ENCODE measurements around the gene RCOR3. TPM values are rescaled to one million over a fixed set of nuclear protein-coding genes. Genes with fewer than 3 reads are reported as not detected.
"Not testable (repeated sequence)": the region's sequence is repeated elsewhere in the genome, so short reads cannot be mapped to it uniquely, and the experiment has no call there.

RCOR3 gene
- total RNA-seq, 1 donor from 2014 or later: 44.8 TPM

DNA sequence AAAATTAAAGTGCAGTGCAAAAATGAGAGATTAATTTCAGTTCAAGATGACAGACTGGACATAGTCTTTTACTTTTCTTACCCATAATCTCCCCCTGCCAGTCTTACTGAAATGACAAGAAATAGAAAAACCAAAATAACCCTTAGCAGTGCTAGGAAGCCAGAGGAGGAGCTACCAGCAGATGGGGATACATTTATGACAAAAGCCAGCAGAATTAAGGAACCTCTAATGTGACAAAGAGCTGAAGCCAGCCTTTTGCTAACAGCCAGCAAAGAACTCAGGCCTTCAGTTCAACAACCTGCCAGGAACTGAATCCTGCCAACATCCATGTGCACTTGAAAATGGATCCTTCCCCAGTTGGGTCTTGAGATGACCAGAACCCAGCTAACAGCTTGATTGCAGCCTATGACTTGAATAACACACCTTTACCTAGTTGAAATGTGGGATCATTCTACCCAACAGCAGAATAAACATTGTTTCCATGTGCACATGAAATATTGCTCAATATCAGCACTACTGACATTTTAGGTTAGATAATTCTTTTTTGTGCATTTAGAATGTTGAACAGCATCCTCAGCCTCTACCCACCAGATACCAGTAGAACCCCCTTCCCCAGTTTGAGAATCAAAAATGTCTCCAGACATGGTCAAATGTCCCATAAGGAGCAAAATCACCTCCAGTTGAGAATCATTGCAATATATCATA, 59.6 kb downstream of the RCOR3 start:
- no peak overlapping the region for H3K4me2 ChIP-seq
- no peak overlapping the region for H3K27ac ChIP-seq
- Mint-ChIP-seq H3K36me3 (peaks cover 2% of the 10 kb centered on the region), H3K4me3 (no peak overlapping the region), H3K9me3 (no peaks in the 10 kb centered on the region), H3K27me3 (ENCODE audit: insufficient read depth, low read depth) (no peaks in the 10 kb centered on the region), H3K27ac (no peak overlapping the region), H3K4me1 (peaks cover 5% of the 10 kb centered on the region)
- no peaks in the 10 kb centered on the region for H4K20me1 ChIP-seq (ENCODE audit: low read depth)
- H3K9ac ChIP-seq: no peak overlapping the region
- no peaks in the 10 kb centered on the region for H3K79me2 ChIP-seq (ENCODE audit: low read depth)
- H3K9me3 ChIP-seq (ENCODE audit: low read depth): no peaks in the 10 kb centered on the region
- no peak for TF ChIP-seq EZH2phosphoT487 (IDR thresholded peaks at IDR 0.05)
- TF ChIP-seq EZH2 (IDR thresholded peaks at IDR 0.05): no peak
- TF ChIP-seq, protein P1, sequence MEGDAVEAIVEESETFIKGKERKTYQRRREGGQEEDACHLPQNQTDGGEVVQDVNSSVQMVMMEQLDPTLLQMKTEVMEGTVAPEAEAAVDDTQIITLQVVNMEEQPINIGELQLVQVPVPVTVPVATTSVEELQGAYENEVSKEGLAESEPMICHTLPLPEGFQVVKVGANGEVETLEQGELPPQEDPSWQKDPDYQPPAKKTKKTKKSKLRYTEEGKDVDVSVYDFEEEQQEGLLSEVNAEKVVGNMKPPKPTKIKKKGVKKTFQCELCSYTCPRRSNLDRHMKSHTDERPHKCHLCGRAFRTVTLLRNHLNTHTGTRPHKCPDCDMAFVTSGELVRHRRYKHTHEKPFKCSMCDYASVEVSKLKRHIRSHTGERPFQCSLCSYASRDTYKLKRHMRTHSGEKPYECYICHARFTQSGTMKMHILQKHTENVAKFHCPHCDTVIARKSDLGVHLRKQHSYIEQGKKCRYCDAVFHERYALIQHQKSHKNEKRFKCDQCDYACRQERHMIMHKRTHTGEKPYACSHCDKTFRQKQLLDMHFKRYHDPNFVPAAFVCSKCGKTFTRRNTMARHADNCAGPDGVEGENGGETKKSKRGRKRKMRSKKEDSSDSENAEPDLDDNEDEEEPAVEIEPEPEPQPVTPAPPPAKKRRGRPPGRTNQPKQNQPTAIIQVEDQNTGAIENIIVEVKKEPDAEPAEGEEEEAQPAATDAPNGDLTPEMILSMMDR (IDR thresholded peaks at IDR 0.05): no peak
- no peaks in the 10 kb centered on the region for H3K4me1 ChIP-seq
- H3F3A ChIP-seq (ENCODE audit: low read depth): peaks cover 8% of the 10 kb centered on the region
- no peaks in the 10 kb centered on the region for H3K27me3 ChIP-seq
- DNase-seq (ENCODE audit: low spot score): no peak
- no peak overlapping the region for H3K4me3 ChIP-seq
- no peak overlapping the region for H2AFZ ChIP-seq (replicated peaks)
- H3K36me3 ChIP-seq: peaks cover 16% of the 10 kb centered on the region

- TF ChIP-seq, protein P1 (IDR thresholded peaks at IDR 0.05): no peak
- no peak overlapping the region for H2AFZ ChIP-seq (replicated peaks)
- H3K79me2 ChIP-seq (ENCODE audit: low read depth): no peaks in the 10 kb centered on the region
- H3K4me3 ChIP-seq: no peak overlapping the region
- no peak overlapping the region for H3K9ac ChIP-seq
- no peaks in the 10 kb centered on the region for H3K4me1 ChIP-seq
- Mint-ChIP-seq H3K4me1 (peaks cover 5% of the 10 kb centered on the region), H3K4me3 (no peak overlapping the region), H3K27me3 (ENCODE audit: insufficient read depth, low read depth) (no peaks in the 10 kb centered on the region), H3K36me3 (peaks cover 2% of the 10 kb centered on the region), H3K9me3 (no peaks in the 10 kb centered on the region), H3K27ac (no peak overlapping the region)
- no peaks in the 10 kb centered on the region for H3K9me3 ChIP-seq (ENCODE audit: low read depth)
- no peak for DNase-seq (ENCODE audit: low spot score)
- H3F3A ChIP-seq (ENCODE audit: low read depth): peaks cover 8% of the 10 kb centered on the region
- peaks cover 6% of the 10 kb centered on the region for H3K36me3 ChIP-seq
- H3K27ac ChIP-seq: no peak overlapping the region
- H3K27me3 ChIP-seq: no peaks in the 10 kb centered on the region
- no peak overlapping the region for H3K4me2 ChIP-seq
- no peaks in the 10 kb centered on the region for H4K20me1 ChIP-seq (ENCODE audit: low read depth)
These were observed 60.7 kb downstream of the RCOR3 start for GRCh38 chr1:211319892-211320291.

DNA sequence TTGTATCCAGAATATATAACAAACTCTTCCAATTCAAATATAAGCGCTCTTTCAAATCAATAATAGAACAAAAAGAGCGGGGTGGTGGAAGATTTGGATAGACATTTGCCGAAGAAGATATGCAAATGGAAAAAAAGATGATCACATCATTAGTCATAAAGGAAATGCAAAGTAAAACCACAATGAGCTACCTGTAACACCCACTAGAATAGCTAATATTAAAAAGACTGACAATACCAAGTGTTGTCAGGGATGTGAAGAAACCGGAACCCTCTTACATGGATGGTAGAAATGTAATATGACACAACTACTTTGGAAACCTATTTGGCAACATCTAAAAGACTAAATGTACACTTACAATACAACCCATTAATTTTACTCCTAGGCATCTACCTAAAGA, 61.8 kb downstream of the RCOR3 start:
- H3K27ac Mint-ChIP-seq: no peak overlapping the region
- H3K36me3 ChIP-seq: no peaks in the 10 kb centered on the region

GRCh38 chr1:211321646-211322045, 62.5 kb downstream of the RCOR3 start:
- H3K4me1 ChIP-seq; H3K27me3 Mint-ChIP-seq (ENCODE audit: insufficient read depth, low read depth); H2AFZ ChIP-seq (replicated peaks); H3K9ac ChIP-seq; H3K79me2 ChIP-seq (ENCODE audit: low read depth); H3K9me3 Mint-ChIP-seq; H3K4me3 Mint-ChIP-seq; H3K4me3 ChIP-seq; H3K4me2 ChIP-seq; H3K9me3 ChIP-seq (ENCODE audit: low read depth); H3K36me3 Mint-ChIP-seq; DNase-seq (ENCODE audit: low spot score); H3K27ac ChIP-seq; H3K4me1 Mint-ChIP-seq; H4K20me1 ChIP-seq (ENCODE audit: low read depth); H3F3A ChIP-seq (ENCODE audit: low read depth); H3K27ac Mint-ChIP-seq; H3K36me3 ChIP-seq: not testable (repeated sequence)
- H3K27me3 ChIP-seq: peaks cover 10% of the 10 kb centered on the region

More for the DNA sequence above, 61.8 kb downstream of the RCOR3 start:
- no peaks in the 10 kb centered on the region for H3K9me3 Mint-ChIP-seq
- Histone ChIP-seq H3K79me2 (ENCODE audit: low read depth) (no peaks in the 10 kb centered on the region), H3K27me3 (peaks cover 5% of the 10 kb centered on the region), H3K9ac (no peak overlapping the region), H3K4me3 (no peak overlapping the region), H3K4me2 (no peak overlapping the region), H3F3A (ENCODE audit: low read depth) (peaks cover 8% of the 10 kb centered on the region), H3K4me1 (no peaks in the 10 kb centered on the region), H4K20me1 (ENCODE audit: low read depth) (no peaks in the 10 kb centered on the region), H2AFZ (replicated peaks) (no peak overlapping the region), H3K9me3 (ENCODE audit: low read depth) (no peaks in the 10 kb centered on the region), H3K27ac (no peak overlapping the region)
- no peak overlapping the region for H3K4me3 Mint-ChIP-seq
- DNase-seq (ENCODE audit: low spot score): no peak
- peaks cover 5% of the 10 kb centered on the region for H3K27me3 Mint-ChIP-seq (ENCODE audit: insufficient read depth, low read depth)
- peaks cover 2% of the 10 kb centered on the region for H3K36me3 Mint-ChIP-seq
- peaks cover 5% of the 10 kb centered on the region for H3K4me1 Mint-ChIP-seq
- TF ChIP-seq EZH2phosphoT487 (IDR thresholded peaks at IDR 0.05): no peak
- TF ChIP-seq, protein P1 (IDR thresholded peaks at IDR 0.05): no peak
- no peak for TF ChIP-seq EZH2 (IDR thresholded peaks at IDR 0.05)
